MCF 10A (cell line): ENCODE measurements around the gene NDUFS3. TPM values are rescaled to one million over a fixed set of nuclear protein-coding genes. Genes with fewer than 3 reads are reported as not detected.
A peak's percentile ranks its signal among the peaks of the same experiment; 100 is the strongest.

ENCODE experiments used
- BruUV-seq: library from RNA; stranded (reverse); fragments of 400-500 nt; replicated peaks from 2 replicates; lab custom pipeline; 2021; lab: Mats Ljungman, UMichigan
- CTCF ChIA-PET: fragments of 300-600 bp; sonication (Branson Sonifier 250); formaldehyde crosslinking; extraction: SDS; loops from one replicate; lab custom pipeline; 2021; ENCODE audit warnings: antibody characterized with exemption, inconsistent platforms; lab: Yijun Ruan, JAX
- POLR2A ChIA-PET: fragments of 300-600, 350-650 bp; sonication (Branson Sonifier 250); formaldehyde crosslinking; extraction: SDS; loops from one replicate; lab custom pipeline; 2020; ENCODE audit warnings: antibody characterized with exemption, inconsistent platforms; lab: Yijun Ruan, JAX
- DNase-seq: peaks from one replicate; pipeline ENCODE4 v3.0.0-alpha.2; 2018; ENCODE audit not compliant: unreplicated experiment
- H3K27ac Mint-ChIP-seq: one replicate; pipeline ENCODE4 v1.8.0; 2022; ENCODE audit warnings: mild to moderate bottlenecking, low read depth, mixed read lengths; ENCODE audit not compliant: unreplicated experiment
- H3K27me3 Mint-ChIP-seq: one replicate; pipeline ENCODE4 v1.8.0; 2022; ENCODE audit warnings: mixed read lengths; ENCODE audit not compliant: insufficient read depth, unreplicated experiment
- H3K36me3 Mint-ChIP-seq: one replicate; pipeline ENCODE4 v1.8.0; 2022; ENCODE audit warnings: mild to moderate bottlenecking, moderate library complexity, mixed read lengths; ENCODE audit not compliant: insufficient read depth, unreplicated experiment
- H3K4me1 Mint-ChIP-seq: one replicate; pipeline ENCODE4 v1.8.0; 2022; ENCODE audit warnings: mixed read lengths; ENCODE audit not compliant: insufficient read depth, unreplicated experiment
- H3K4me3 Mint-ChIP-seq: one replicate; pipeline ENCODE4 v1.8.0; 2022; ENCODE audit warnings: mild to moderate bottlenecking, moderate library complexity, mixed read lengths; ENCODE audit not compliant: unreplicated experiment
- H3K9me3 Mint-ChIP-seq: one replicate; pipeline ENCODE4 v1.8.0; 2022; ENCODE audit warnings: mixed read lengths; ENCODE audit not compliant: unreplicated experiment
- intact Hi-C: fragments of 100-400 bp; cut with micrococcal nuclease; formaldehyde crosslinking; loops from 2 replicates; pipeline ENCODE4 v1.14.1; 2022
- total RNA-seq: library from RNA; stranded (reverse); gene quantifications from 2 replicates; pipeline ENCODE4 v1.2.3, GENCODE V29; 2022
- TF ChIP-seq, protein P1 (sequence below): fragments of 200-600 bp; IDR thresholded peaks from one replicate; pipeline ENCODE4 v1.8.0; 2022; ENCODE audit warnings: antibody characterized with exemption, mild to moderate bottlenecking; ENCODE audit not compliant: unreplicated experiment

NDUFS3 gene
- total RNA-seq, 1 experiment from 2014 or later = 120 TPM

GRCh38 chr11:47573321-47573720 lies 5.6 kb upstream of the NDUFS3 start:
- no peak for DNase-seq
- Mint-ChIP-seq H3K36me3 (peaks cover 43% of the 10 kb centered on the region), H3K9me3 (no peaks in the 10 kb centered on the region), H3K4me3 (no peak overlapping the region), H3K4me1 (peaks cover 20% of the 10 kb centered on the region), H3K27ac (no peak overlapping the region), H3K27me3 (no peaks in the 10 kb centered on the region)
- POLR2A ChIA-PET = interaction anchor here (0.7 to 1.3 kb wide), 2 partner anchors 21 to 97 kb away, joined by 3 read pairs; partner anchors contain the start of gene CELF1
- TF ChIP-seq, protein P1, sequence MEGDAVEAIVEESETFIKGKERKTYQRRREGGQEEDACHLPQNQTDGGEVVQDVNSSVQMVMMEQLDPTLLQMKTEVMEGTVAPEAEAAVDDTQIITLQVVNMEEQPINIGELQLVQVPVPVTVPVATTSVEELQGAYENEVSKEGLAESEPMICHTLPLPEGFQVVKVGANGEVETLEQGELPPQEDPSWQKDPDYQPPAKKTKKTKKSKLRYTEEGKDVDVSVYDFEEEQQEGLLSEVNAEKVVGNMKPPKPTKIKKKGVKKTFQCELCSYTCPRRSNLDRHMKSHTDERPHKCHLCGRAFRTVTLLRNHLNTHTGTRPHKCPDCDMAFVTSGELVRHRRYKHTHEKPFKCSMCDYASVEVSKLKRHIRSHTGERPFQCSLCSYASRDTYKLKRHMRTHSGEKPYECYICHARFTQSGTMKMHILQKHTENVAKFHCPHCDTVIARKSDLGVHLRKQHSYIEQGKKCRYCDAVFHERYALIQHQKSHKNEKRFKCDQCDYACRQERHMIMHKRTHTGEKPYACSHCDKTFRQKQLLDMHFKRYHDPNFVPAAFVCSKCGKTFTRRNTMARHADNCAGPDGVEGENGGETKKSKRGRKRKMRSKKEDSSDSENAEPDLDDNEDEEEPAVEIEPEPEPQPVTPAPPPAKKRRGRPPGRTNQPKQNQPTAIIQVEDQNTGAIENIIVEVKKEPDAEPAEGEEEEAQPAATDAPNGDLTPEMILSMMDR = no peak
- CTCF ChIA-PET = interaction anchor here (0.6 to 1.1 kb wide), 4 partner anchors 14 to 272 kb away, joined by 3 to 4 read pairs (median 3); partner anchors contain the start of gene CELF1
- intact Hi-C loops = no loop called here
- no TSS peak for BruUV-seq

GRCh38 chr11:47577460-47578041 lies 1.3 kb upstream of the NDUFS3 start:
- peaks cover 58% of the 10 kb centered on the region for H3K36me3 Mint-ChIP-seq
- no peak for DNase-seq
- no TSS peak for BruUV-seq

DNA sequence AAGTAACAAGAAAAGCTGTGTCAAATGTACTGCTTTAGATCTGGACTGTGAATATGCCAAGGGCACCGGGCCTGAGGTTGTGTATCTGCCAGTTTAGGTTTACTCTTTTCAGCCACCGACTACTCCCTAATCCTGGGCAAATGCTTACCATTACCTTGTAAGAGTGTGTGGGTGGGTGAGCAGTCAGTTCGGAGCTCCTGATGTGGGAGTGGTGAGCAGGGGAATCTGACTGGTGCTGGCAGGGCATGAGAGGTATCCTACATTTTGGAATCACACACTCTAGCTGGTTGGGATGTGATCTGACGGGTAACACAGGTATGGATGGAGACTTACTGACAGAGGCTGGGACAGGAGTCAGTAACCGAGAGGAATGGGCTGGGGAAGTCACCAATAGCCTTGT lies 5.0 kb downstream of the NDUFS3 start:
- POLR2A ChIA-PET = no interaction called here
- BruUV-seq = no TSS peak
- Mint-ChIP-seq H3K27me3 (no peaks in the 10 kb centered on the region), H3K4me1 (peaks cover 16% of the 10 kb centered on the region), H3K9me3 (no peaks in the 10 kb centered on the region), H3K4me3 (no peak overlapping the region), H3K27ac (no peak overlapping the region), H3K36me3 (peaks cover 51% of the 10 kb centered on the region)
- TF ChIP-seq, protein P1 = no peak
- DNase-seq = no peak
- intact Hi-C loops = no loop called here
- CTCF ChIA-PET = no interaction called here

More at GRCh38 chr11:47577460-47578041, 1.3 kb upstream of the NDUFS3 start:
- H3K27ac Mint-ChIP-seq = no peak overlapping the region
- POLR2A ChIA-PET = interaction anchor here (0.5 to 4.7 kb wide), 9 partner anchors 9 to 1455 kb away, joined by 3 to 48 read pairs (median 4); partner anchors contain the start of genes CELF1 and PTPMT1
- peak overlapping the region; percentile 93 for H3K4me3 Mint-ChIP-seq
- peaks cover 18% of the 10 kb centered on the region for H3K4me1 Mint-ChIP-seq
- TF ChIP-seq, protein P1 = no peak
- CTCF ChIA-PET = interaction anchor here (0.8 to 3.4 kb wide), 3 partner anchors 24 to 274 kb away, joined by 3 to 9 read pairs (median 4); partner anchors contain the start of gene CELF1
- no peaks in the 10 kb centered on the region for H3K27me3 Mint-ChIP-seq
- no peaks in the 10 kb centered on the region for H3K9me3 Mint-ChIP-seq
- intact Hi-C loops = no loop called here

GRCh38 chr11:47586098-47586855 lies 7.4 kb downstream of the NDUFS3 start, which contains the start of gene FAM180B:
Gene FAM180B, plus strand, starts transcription at chr11:47586678. Its CDS starts 91 bp downstream, at chr11:47586769.
- ChIA-PET CTCF (interaction anchor here (0.5 to 0.6 kb wide), 2 partner anchors 96 to 758 kb away, joined by 3 to 6 read pairs; no protein-coding TSS in a partner anchor), POLR2A (no interaction called here)
- no peaks in the 10 kb centered on the region for H3K27me3 Mint-ChIP-seq

More at GRCh38 chr11:47586098-47586855, 7.4 kb downstream of the NDUFS3 start, which contains the start of gene FAM180B:
- TF ChIP-seq, protein P1 = no peak
- Mint-ChIP-seq H3K4me3 (no peak within 1 kb of the TSS), H3K4me1 (peaks cover 9% of the 10 kb centered on the region), H3K36me3 (peaks cover 49% of the 10 kb centered on the region), H3K9me3 (no peaks in the 10 kb centered on the region), H3K27ac (peak within 1 kb of the TSS; percentile 14)
- intact Hi-C loops = no loop called here
- DNase-seq = no peak
- BruUV-seq = no TSS peak
